Adipocyte (in vitro differentiated cells): ENCODE measurements around the gene CDH8.

ENCODE experiments used
- DNase-seq: peaks from one replicate; pipeline ENCODE4 v3.0.0-alpha.2; 2015; ENCODE audit warnings: low read depth
- H3K27me3 ChIP-seq: replicated peaks from 2 replicates; pipeline ENCODE4 v1.7.0; 2013; ENCODE audit warnings: mild to moderate bottlenecking, low read length, moderate library complexity; ENCODE audit not compliant: control insufficient read depth, insufficient read depth
- H3K36me3 ChIP-seq: 2 replicates; pipeline ENCODE4 v1.7.0; 2013; ENCODE audit warnings: low read length, mild to moderate bottlenecking, moderate library complexity; ENCODE audit not compliant: control insufficient read depth, insufficient read depth, severe bottlenecking
- H3K4me1 ChIP-seq: 2 replicates; pipeline ENCODE4 v1.7.0; 2013; ENCODE audit warnings: mild to moderate bottlenecking, low read length, moderate library complexity; ENCODE audit not compliant: control insufficient read depth, insufficient read depth
- H3K4me3 ChIP-seq: 2 replicates; pipeline ENCODE4 v1.7.0; 2013; ENCODE audit warnings: mild to moderate bottlenecking, low read length, moderate library complexity
- H3K9ac ChIP-seq: 2 replicates; pipeline ENCODE4 v1.7.0; 2013; ENCODE audit warnings: mild to moderate bottlenecking, low read length, moderate library complexity
- H3K9me3 ChIP-seq: 2 replicates; pipeline ENCODE4 v1.7.0; 2013; ENCODE audit warnings: mild to moderate bottlenecking, low read length, moderate library complexity; ENCODE audit not compliant: control insufficient read depth

CDH8 gene

GRCh38 chr16:62051942-62052341 lies 15.7 kb upstream of the CDH8 start:
- no peaks in the 10 kb centered on the region for H3K9me3 ChIP-seq
- no peaks in the 10 kb centered on the region for H3K36me3 ChIP-seq
- H3K27me3 ChIP-seq = no peaks in the 10 kb centered on the region
- no peak overlapping the region for H3K9ac ChIP-seq
- DNase-seq = no peak
- H3K4me3 ChIP-seq = no peak overlapping the region
- no peaks in the 10 kb centered on the region for H3K4me1 ChIP-seq

GRCh38 chr16:62050793-62051192 lies 14.6 kb upstream of the CDH8 start:
- Histone ChIP-seq H3K27me3 (no peaks in the 10 kb centered on the region), H3K9me3 (no peaks in the 10 kb centered on the region), H3K9ac (no peak overlapping the region), H3K36me3 (no peaks in the 10 kb centered on the region), H3K4me1 (no peaks in the 10 kb centered on the region), H3K4me3 (no peak overlapping the region)
- no peak for DNase-seq

DNA sequence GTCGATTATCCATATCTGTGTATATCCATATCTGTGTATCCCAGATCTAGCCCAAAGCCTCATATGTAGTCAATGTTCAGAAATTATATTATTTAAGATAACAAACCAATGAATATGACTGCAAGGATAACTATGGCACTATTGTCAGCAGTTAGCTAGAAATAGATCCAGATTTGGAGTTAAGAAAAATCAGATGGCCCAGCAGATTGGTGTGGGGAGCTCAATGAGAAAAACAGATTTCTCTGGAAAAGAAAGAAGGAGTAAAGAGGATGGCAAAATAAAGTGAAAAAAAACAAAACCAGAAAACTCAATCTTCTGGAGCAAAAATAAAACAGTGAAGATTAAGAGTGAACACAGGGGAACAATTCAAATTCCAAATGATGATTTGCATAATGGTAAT lies 10.6 kb upstream of the CDH8 start:
- Histone ChIP-seq H3K9me3 (no peaks in the 10 kb centered on the region), H3K4me1 (no peaks in the 10 kb centered on the region), H3K9ac (no peak overlapping the region), H3K27me3 (peaks cover 5% of the 10 kb centered on the region), H3K4me3 (no peak overlapping the region), H3K36me3 (no peaks in the 10 kb centered on the region)
- no peak for DNase-seq

GRCh38 chr16:62041401-62041800 lies 5.2 kb upstream of the CDH8 start:
- H3K27me3 ChIP-seq = peaks cover 30% of the 10 kb centered on the region
- no peaks in the 10 kb centered on the region for H3K9me3 ChIP-seq

GRCh38 chr16:62038646-62039045 lies 2.4 kb upstream of the CDH8 start:
- H3K36me3 ChIP-seq = no peaks in the 10 kb centered on the region
- H3K9me3 ChIP-seq = no peaks in the 10 kb centered on the region
- H3K27me3 ChIP-seq = peaks cover 47% of the 10 kb centered on the region
- no peak overlapping the region for H3K9ac ChIP-seq
- H3K4me3 ChIP-seq = no peak overlapping the region
- DNase-seq = no peak
- H3K4me1 ChIP-seq = no peaks in the 10 kb centered on the region

More at GRCh38 chr16:62041401-62041800, 5.2 kb upstream of the CDH8 start:
- H3K4me3 ChIP-seq = no peak overlapping the region
- no peaks in the 10 kb centered on the region for H3K36me3 ChIP-seq
- DNase-seq = peak; percentile 2
- H3K9ac ChIP-seq = no peak overlapping the region
- no peaks in the 10 kb centered on the region for H3K4me1 ChIP-seq

- Histone ChIP-seq H3K9ac (no peak overlapping the region), H3K27me3 (peaks cover 51% of the 10 kb centered on the region), H3K36me3 (no peaks in the 10 kb centered on the region), H3K4me3 (no peak overlapping the region), H3K9me3 (no peaks in the 10 kb centered on the region), H3K4me1 (no peaks in the 10 kb centered on the region)
- DNase-seq = no peak
These were observed 2.0 kb upstream of the CDH8 start for GRCh38 chr16:62038225-62038624.

- no peak overlapping the region for H3K9ac ChIP-seq
- H3K4me3 ChIP-seq = no peak overlapping the region
- H3K9me3 ChIP-seq = no peaks in the 10 kb centered on the region
- DNase-seq = no peak
- H3K36me3 ChIP-seq = no peaks in the 10 kb centered on the region
- H3K4me1 ChIP-seq = no peaks in the 10 kb centered on the region
- H3K27me3 ChIP-seq = peaks cover 63% of the 10 kb centered on the region
These were observed 531 bp upstream of the CDH8 start for GRCh38 chr16:62036802-62037135.

DNA sequence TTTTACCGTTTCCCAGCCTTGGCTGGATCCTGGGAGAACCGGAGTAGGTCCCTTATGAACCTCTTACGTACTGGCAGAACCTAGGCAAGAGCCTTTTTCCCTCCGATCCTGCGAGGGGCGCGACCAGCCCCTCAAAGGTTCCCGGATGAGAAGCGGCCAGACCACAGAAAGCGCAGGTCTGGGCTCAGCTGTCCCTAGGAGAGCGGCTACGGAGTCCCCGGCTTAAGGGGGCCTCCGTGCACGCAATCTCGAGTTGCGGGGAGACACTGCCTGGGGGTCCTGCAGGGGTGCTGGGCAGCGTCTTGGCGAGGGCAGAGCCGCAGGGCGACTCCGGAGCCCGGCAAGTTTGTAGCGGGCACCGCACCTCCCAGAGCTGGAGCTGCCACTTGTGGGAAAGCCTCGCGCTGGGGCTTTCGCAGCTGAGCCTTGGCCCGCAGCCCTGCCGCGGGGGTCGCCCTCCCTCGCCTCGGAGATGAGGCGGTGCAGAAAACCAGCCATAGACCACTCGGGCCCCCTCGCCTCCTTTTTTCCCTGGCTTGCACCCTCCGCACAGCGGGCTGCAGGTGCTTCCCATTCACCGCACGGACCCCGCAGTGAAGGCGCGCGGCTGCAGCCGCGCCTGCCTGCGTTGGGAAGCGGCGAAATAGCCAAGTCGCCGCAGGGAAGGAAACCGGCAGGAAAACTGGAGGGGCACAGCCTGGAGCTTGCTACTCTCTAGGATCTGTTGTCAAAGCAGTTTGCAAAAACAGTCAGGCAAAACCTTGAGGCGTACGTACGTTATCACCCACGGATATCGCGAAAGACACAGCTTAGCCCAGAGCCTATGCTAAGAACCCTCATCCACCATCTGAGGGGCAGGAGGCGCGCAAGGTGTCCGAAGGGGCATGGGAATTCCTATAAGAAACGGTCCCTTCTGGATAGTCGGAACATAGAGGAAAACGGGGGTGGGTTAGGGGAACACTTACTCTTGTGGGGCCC lies 834 bp downstream of the CDH8 start:
- no peaks in the 10 kb centered on the region for H3K4me1 ChIP-seq
- peak overlapping the region; percentile 42 for H3K4me3 ChIP-seq
- no peak for DNase-seq
- H3K36me3 ChIP-seq = no peaks in the 10 kb centered on the region
- no peaks in the 10 kb centered on the region for H3K9me3 ChIP-seq
- no peak overlapping the region for H3K9ac ChIP-seq
- peaks cover 67% of the 10 kb centered on the region for H3K27me3 ChIP-seq

GRCh38 chr16:62034231-62035114 lies 1.8 kb downstream of the CDH8 start:
- DNase-seq = no peak
- H3K27me3 ChIP-seq = peaks cover 67% of the 10 kb centered on the region

DNA sequence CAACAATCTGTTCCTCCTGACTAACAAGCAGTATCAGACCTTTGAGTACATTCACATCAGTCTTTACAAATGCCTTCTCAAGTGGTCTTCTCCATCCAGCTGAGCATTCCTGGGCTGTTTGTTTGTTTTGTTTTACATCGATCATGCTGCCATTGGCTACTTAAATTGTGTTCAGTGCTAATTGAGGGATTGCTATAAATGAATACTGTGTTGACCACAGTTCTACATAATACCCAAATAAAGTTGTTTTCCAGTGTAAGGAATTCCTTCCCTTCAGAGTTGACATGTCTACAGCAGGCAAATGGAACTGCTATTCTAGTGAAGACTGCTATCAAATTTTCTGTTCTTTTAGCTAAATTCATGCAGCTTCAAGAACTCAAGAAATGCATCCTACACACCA lies 3.2 kb downstream of the CDH8 start:
- Histone ChIP-seq H3K9me3 (no peaks in the 10 kb centered on the region), H3K9ac (no peak overlapping the region), H3K4me3 (no peak overlapping the region), H3K27me3 (peaks cover 60% of the 10 kb centered on the region), H3K4me1 (no peaks in the 10 kb centered on the region), H3K36me3 (no peaks in the 10 kb centered on the region)
- DNase-seq = no peak

More at GRCh38 chr16:62034231-62035114, 1.8 kb downstream of the CDH8 start:
- no peaks in the 10 kb centered on the region for H3K4me1 ChIP-seq
- no peak overlapping the region for H3K9ac ChIP-seq
- H3K9me3 ChIP-seq = no peaks in the 10 kb centered on the region
- H3K4me3 ChIP-seq = peak overlapping the region; percentile 42
- no peaks in the 10 kb centered on the region for H3K36me3 ChIP-seq

- no peaks in the 10 kb centered on the region for H3K36me3 ChIP-seq
- no peak for DNase-seq
- H3K27me3 ChIP-seq = peaks cover 34% of the 10 kb centered on the region
- H3K9ac ChIP-seq = no peak overlapping the region
- no peak overlapping the region for H3K4me3 ChIP-seq
- no peaks in the 10 kb centered on the region for H3K4me1 ChIP-seq
- no peaks in the 10 kb centered on the region for H3K9me3 ChIP-seq
These were observed 6.3 kb downstream of the CDH8 start for GRCh38 chr16:62029947-62030346.
